GM18507 (cell line): ENCODE results near the gene PPP1R13B.
"Not testable (repeated sequence)": the region's sequence is repeated elsewhere in the genome, so short reads cannot be mapped to it uniquely, and the experiment has no call there.

Source experiments
- DNase-seq: peaks from one replicate; pipeline ENCODE4 v3.0.0; 2011; ENCODE audit warnings: low read depth; ENCODE audit not compliant: insufficient read length; ENCODE audit errors: extremely low spot score
- FAIRE-seq: peaks from 2 replicates; lab custom pipeline; 2011; peaks lifted over from hg19 to GRCh38; lab: Jason Lieb, UNC

PPP1R13B gene

GRCh38 chr14:103841265-103841664 lies 6.1 kb downstream of the PPP1R13B start:
- FAIRE-seq, DNase-seq: not testable (repeated sequence)

- DNase-seq, result no peak
- no peak for FAIRE-seq
Observed at GRCh38 chr14:103840014-103840413, 7.4 kb downstream of the PPP1R13B start.

DNA sequence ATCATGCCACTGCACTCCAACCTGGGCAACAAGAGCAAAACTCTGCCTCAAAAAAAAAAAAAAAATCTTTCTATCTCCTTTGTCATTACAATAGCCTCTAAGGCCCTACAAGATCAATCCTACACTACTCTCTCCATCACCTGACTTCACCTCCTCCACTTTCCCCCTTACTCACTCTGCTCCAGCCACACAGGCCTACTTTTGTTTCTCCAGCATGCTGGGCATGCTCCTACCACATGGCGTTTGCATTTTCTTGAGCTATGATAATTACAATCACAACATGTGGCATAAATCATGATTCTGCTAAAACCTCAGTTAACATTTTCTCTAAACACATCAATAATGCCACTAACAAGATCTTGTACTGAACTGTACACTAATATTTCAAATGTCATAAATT lies 7.8 kb downstream of the PPP1R13B start:
- DNase-seq, result no peak
- no peak for FAIRE-seq

GRCh38 chr14:103838117-103838516 lies 9.3 kb downstream of the PPP1R13B start:
- FAIRE-seq, result no peak

GRCh38 chr14:103836976-103837725 lies 10.2 kb downstream of the PPP1R13B start:
- FAIRE-seq (no peak), DNase-seq (no peak)

More at GRCh38 chr14:103838117-103838516, 9.3 kb downstream of the PPP1R13B start:
- no peak for DNase-seq

GRCh38 chr14:103834956-103835355 lies 12.4 kb downstream of the PPP1R13B start:
- DNase-seq (no peak), FAIRE-seq (no peak)

DNA sequence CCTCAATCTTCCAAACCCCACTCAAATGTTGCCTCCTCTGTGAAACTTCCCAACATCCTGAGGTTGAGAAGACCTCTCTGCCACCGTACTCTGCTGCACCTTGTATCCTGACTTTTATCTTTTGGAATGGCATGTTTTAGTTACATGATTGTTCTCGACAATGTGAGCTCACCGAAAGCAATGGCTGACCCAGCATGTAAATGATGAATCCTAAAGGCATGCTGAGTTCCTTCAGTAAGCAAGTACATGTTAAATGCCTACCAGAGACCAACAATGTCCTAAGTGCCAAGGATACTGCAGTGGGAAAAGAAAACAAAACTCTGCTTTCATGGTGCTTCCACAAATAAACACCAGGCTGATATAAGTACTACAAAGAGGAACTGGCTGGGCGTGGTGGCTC lies 13.7 kb downstream of the PPP1R13B start:
- DNase-seq (no peak), FAIRE-seq (no peak)

- FAIRE-seq, result no peak
- DNase-seq, result no peak
Observed at GRCh38 chr14:103832046-103832445, 15.3 kb downstream of the PPP1R13B start.

GRCh38 chr14:103830511-103831270 lies 16.7 kb downstream of the PPP1R13B start:
- DNase-seq (no peak), FAIRE-seq (no peak)

- DNase-seq (no peak), FAIRE-seq (no peak)
Observed at GRCh38 chr14:103828315-103828967, 18.9 kb downstream of the PPP1R13B start.

GRCh38 chr14:103825101-103825500 lies 22.3 kb downstream of the PPP1R13B start:
- FAIRE-seq (peak; percentile 50), DNase-seq (no peak)

GRCh38 chr14:103820908-103821307 lies 26.5 kb downstream of the PPP1R13B start:
- FAIRE-seq (no peak), DNase-seq (no peak)

- no peak for FAIRE-seq
Observed at GRCh38 chr14:103820382-103820781, 27.0 kb downstream of the PPP1R13B start.

DNA sequence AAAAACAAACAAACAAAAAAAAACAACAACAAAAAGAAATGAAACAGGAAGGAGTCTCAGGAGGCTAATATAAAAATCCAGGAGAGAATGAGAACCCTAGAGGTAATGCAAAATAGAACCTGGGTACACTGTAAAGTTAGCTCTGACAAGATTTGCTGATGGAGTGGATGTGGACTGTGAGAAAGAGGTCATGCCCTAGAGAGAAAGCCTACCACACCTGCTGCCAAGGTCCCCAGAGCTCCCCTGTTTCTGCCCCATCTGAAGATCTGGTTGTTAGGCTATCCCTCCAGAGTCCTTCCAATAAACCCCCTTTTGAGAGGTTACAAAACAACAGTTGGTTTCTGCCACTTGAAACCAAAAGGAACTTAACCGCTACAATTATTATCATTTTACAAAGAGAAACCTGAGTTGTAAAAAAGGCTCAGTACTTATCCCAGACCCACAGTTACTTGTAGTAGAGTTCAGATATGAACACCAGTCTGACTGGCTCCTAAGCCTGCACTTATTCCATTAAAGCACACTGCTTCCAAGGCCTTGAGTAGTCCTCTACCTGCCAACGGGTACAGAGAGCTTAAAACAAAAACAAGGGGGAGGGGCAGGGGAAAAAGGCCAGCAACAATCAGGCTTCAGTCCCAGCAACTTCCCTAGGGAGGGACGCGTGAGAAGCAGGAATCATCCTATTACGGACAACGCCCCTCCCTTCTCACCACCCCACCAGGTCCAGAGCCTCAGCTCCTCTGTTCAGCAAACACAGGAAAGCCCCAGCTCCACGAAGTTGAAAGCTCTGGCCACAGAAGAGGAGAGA lies 27.7 kb downstream of the PPP1R13B start:
- DNase-seq (no peak), FAIRE-seq (no peak)

More at GRCh38 chr14:103820382-103820781, 27.0 kb downstream of the PPP1R13B start:
- no peak for DNase-seq

DNA sequence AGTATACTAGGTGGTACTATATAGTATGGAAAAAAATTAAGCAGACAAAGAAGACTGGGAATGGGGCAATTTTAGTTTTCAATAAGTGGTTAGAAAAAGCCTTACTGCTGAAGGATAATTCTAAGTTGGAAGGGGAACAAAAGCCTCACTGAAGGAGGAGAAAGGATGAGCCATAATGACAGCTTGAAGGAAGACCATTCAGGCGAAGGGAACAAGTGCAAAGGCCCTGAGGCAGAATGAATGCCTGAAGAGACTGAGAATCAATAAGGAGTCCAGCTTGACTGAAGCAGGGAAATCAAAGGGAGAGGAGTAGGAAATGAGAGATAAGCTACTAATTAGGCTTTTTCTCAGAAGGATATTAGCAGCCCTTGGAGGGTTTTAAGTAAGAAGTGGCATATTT lies 28.5 kb downstream of the PPP1R13B start:
- DNase-seq, result no peak
- no peak for FAIRE-seq

- DNase-seq, result no peak
Observed at GRCh38 chr14:103818422-103818821, 29.0 kb downstream of the PPP1R13B start.

DNA sequence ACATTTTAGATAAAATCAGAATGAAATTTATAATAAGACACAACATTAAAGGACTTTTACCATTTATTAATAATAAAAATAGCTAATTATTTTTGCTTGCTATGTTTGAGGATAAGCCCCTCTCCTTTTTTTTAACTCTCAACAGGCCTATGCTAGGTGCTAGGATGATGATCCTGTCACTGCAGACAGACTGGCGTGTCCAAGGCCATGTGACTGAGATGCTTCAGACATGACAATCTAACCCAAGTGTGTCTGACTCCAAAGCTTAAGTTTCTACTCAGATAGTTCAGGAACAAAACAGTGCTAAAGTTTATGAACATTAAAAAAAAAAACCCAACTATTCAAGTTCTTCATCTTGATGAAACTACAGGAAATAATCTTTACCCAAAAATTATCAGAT lies 29.8 kb downstream of the PPP1R13B start:
- no peak for DNase-seq
- no peak for FAIRE-seq

More at GRCh38 chr14:103818422-103818821, 29.0 kb downstream of the PPP1R13B start:
- no peak for FAIRE-seq

DNA sequence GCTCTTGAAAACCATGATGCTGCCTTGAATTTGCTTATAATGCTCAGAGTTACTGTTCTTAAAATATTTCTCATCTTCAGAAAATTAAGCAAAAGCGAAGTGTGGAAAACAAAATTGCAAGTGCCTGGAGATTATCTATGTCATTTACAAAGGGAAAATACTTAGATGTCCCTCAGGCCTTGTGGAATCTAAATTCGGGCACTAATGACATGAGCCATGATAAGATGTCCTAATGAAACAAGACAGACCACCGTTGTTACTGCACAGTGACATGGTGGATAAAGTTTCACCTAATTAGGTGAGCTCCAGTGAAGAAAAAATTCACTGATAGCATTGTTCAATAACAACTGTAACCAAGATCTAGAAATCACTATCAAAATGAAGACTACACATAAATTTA lies 30.4 kb downstream of the PPP1R13B start:
- no peak for DNase-seq
- FAIRE-seq, result no peak

DNA sequence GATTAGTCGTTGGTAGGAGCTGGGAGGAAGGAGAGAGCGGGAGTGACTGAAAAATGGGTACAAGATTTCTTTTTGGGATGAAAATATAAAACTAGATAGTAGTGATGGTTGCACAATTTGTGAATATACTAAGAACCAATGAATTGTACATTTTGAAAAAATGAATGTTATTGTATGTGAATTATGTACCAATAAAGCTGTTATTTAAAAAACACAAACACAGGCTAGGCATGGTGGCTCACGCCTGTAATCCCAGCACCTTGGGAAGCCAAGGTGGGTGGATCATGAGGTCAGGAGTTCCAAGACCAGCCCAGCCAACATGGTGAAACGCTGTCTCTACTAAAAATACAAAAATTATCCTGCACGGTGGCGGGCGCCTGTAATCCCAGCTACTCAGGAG lies 32.1 kb downstream of the PPP1R13B start:
- no peak for FAIRE-seq
- no peak for DNase-seq

DNA sequence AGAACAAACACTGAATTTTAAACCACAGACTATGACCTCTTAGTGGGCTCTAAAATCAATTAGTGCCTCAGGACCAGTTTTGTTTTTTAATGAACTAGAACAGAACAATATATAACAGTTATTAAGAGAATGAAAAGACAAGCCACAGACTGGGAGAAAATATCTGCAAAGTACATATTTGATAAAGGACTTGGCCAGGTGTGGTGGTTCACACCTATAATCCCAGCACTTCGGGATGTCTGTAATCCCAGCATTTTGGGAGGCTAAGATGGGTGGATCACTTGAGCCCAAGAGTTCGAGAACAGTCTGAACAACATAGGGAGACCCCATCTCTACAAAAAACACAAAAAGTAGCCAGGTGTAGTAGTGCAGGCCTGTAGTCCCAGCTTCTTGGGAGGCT lies 36.2 kb downstream of the PPP1R13B start:
- no peak for DNase-seq
- FAIRE-seq, result no peak
